Skeletal muscle satellite cell (primary cell): ENCODE results near the gene AKIRIN2.

Source experiments
- H3K27me3 ChIP-seq: 2 replicates; pipeline ENCODE4 v1.7.0; 2013; ENCODE audit warnings: low read length; ENCODE audit not compliant: control insufficient read depth, insufficient read depth
- H3K36me3 ChIP-seq: 2 replicates; pipeline ENCODE4 v1.7.0; 2013; ENCODE audit warnings: mild to moderate bottlenecking, control low read depth, low read length; ENCODE audit not compliant: insufficient read depth
- H3K4me1 ChIP-seq: 2 replicates; pipeline ENCODE4 v1.7.0; 2013; ENCODE audit warnings: low read length; ENCODE audit not compliant: control insufficient read depth, insufficient read depth
- H3K4me2 ChIP-seq: 2 replicates; pipeline ENCODE4 v1.7.0; 2013; ENCODE audit warnings: mild to moderate bottlenecking, low read length
- H3K4me3 ChIP-seq: 2 replicates; pipeline ENCODE4 v1.7.0; 2013; ENCODE audit warnings: low read length
- H3K9ac ChIP-seq: 2 replicates; pipeline ENCODE4 v1.7.0; 2013; ENCODE audit warnings: mild to moderate bottlenecking, low read depth, low read length, moderate library complexity
- H3K9me3 ChIP-seq: replicated peaks from 2 replicates; pipeline ENCODE4 v1.7.0; 2013; ENCODE audit warnings: mild to moderate bottlenecking, control low read depth, low read length

Gene AKIRIN2

GRCh38 chr6:87661503-87661902 lies 40.5 kb downstream of the AKIRIN2 start:
- Histone ChIP-seq H3K4me1 (peaks cover 28% of the 10 kb centered on the region), H3K9ac (no peak overlapping the region), H3K9me3 (no peaks in the 10 kb centered on the region), H3K36me3 (peaks cover 4% of the 10 kb centered on the region), H3K4me3 (no peak overlapping the region), H3K4me2 (peak overlapping the region; percentile 13), H3K27me3 (no peaks in the 10 kb centered on the region)

- Histone ChIP-seq H3K36me3 (peaks cover 4% of the 10 kb centered on the region), H3K9ac (no peak overlapping the region), H3K4me2 (peak overlapping the region; percentile 13), H3K4me3 (no peak overlapping the region), H3K27me3 (no peaks in the 10 kb centered on the region), H3K9me3 (no peaks in the 10 kb centered on the region), H3K4me1 (peaks cover 28% of the 10 kb centered on the region)
These were observed 41.0 kb downstream of the AKIRIN2 start for GRCh38 chr6:87661016-87661415.

- Histone ChIP-seq H3K27me3 (no peaks in the 10 kb centered on the region), H3K4me2 (peak overlapping the region; percentile 13), H3K36me3 (peaks cover 4% of the 10 kb centered on the region), H3K4me1 (peaks cover 28% of the 10 kb centered on the region), H3K9me3 (no peaks in the 10 kb centered on the region), H3K9ac (no peak overlapping the region), H3K4me3 (no peak overlapping the region)
These were observed 41.7 kb downstream of the AKIRIN2 start for GRCh38 chr6:87660226-87660911.

GRCh38 chr6:87658516-87658915 lies 43.5 kb downstream of the AKIRIN2 start:
- peaks cover 11% of the 10 kb centered on the region for H3K36me3 ChIP-seq
- H3K27me3 ChIP-seq: no peaks in the 10 kb centered on the region
- H3K9me3 ChIP-seq: no peaks in the 10 kb centered on the region
- no peak overlapping the region for H3K4me2 ChIP-seq
- no peak overlapping the region for H3K4me3 ChIP-seq
- no peak overlapping the region for H3K9ac ChIP-seq
- peaks cover 35% of the 10 kb centered on the region for H3K4me1 ChIP-seq

- peaks cover 35% of the 10 kb centered on the region for H3K4me1 ChIP-seq
- peaks cover 11% of the 10 kb centered on the region for H3K36me3 ChIP-seq
- H3K4me3 ChIP-seq: no peak overlapping the region
- H3K9me3 ChIP-seq: no peaks in the 10 kb centered on the region
- H3K9ac ChIP-seq: no peak overlapping the region
- no peaks in the 10 kb centered on the region for H3K27me3 ChIP-seq
- H3K4me2 ChIP-seq: peak overlapping the region; percentile 22
These were observed 45.2 kb downstream of the AKIRIN2 start for GRCh38 chr6:87656857-87657256.

- H3K9ac ChIP-seq: no peak overlapping the region
- no peaks in the 10 kb centered on the region for H3K27me3 ChIP-seq
- H3K9me3 ChIP-seq: no peaks in the 10 kb centered on the region
- peaks cover 7% of the 10 kb centered on the region for H3K36me3 ChIP-seq
- no peak overlapping the region for H3K4me2 ChIP-seq
- no peak overlapping the region for H3K4me3 ChIP-seq
- H3K4me1 ChIP-seq: peaks cover 25% of the 10 kb centered on the region
These were observed 46.2 kb downstream of the AKIRIN2 start for GRCh38 chr6:87655824-87656223.

GRCh38 chr6:87654875-87655454 lies 47.1 kb downstream of the AKIRIN2 start:
- no peaks in the 10 kb centered on the region for H3K27me3 ChIP-seq
- H3K36me3 ChIP-seq: peaks cover 7% of the 10 kb centered on the region
- H3K4me2 ChIP-seq: no peak overlapping the region
- no peak overlapping the region for H3K9ac ChIP-seq
- no peaks in the 10 kb centered on the region for H3K9me3 ChIP-seq
- no peak overlapping the region for H3K4me3 ChIP-seq
- peaks cover 16% of the 10 kb centered on the region for H3K4me1 ChIP-seq

GRCh38 chr6:87654122-87654521 lies 47.9 kb downstream of the AKIRIN2 start:
- peaks cover 12% of the 10 kb centered on the region for H3K4me1 ChIP-seq
- H3K4me3 ChIP-seq: no peak overlapping the region
- no peaks in the 10 kb centered on the region for H3K27me3 ChIP-seq
- H3K9ac ChIP-seq: no peak overlapping the region
- peaks cover 7% of the 10 kb centered on the region for H3K36me3 ChIP-seq
- H3K9me3 ChIP-seq: no peaks in the 10 kb centered on the region
- no peak overlapping the region for H3K4me2 ChIP-seq

GRCh38 chr6:87653074-87653962 lies 48.7 kb downstream of the AKIRIN2 start:
- Histone ChIP-seq H3K4me3 (no peak overlapping the region), H3K4me2 (no peak overlapping the region), H3K36me3 (peaks cover 7% of the 10 kb centered on the region), H3K4me1 (peaks cover 12% of the 10 kb centered on the region), H3K9ac (no peak overlapping the region), H3K9me3 (no peaks in the 10 kb centered on the region), H3K27me3 (no peaks in the 10 kb centered on the region)

GRCh38 chr6:87645080-87645479 lies 57.0 kb downstream of the AKIRIN2 start:
- H3K9ac ChIP-seq: no peak overlapping the region
- no peaks in the 10 kb centered on the region for H3K4me1 ChIP-seq
- no peaks in the 10 kb centered on the region for H3K27me3 ChIP-seq
- H3K4me2 ChIP-seq: no peak overlapping the region
- H3K36me3 ChIP-seq: peaks cover 5% of the 10 kb centered on the region
- no peaks in the 10 kb centered on the region for H3K9me3 ChIP-seq
- H3K4me3 ChIP-seq: no peak overlapping the region

GRCh38 chr6:87641065-87641692 lies 60.9 kb downstream of the AKIRIN2 start:
- Histone ChIP-seq H3K9ac (no peak overlapping the region), H3K36me3 (peaks cover 5% of the 10 kb centered on the region), H3K27me3 (no peaks in the 10 kb centered on the region), H3K9me3 (no peaks in the 10 kb centered on the region), H3K4me3 (no peak overlapping the region), H3K4me1 (no peaks in the 10 kb centered on the region), H3K4me2 (no peak overlapping the region)
